Bronchial epithelial cell (primary cell): ENCODE data around the gene PATZ1. TPM values are rescaled to one million over a fixed set of nuclear protein-coding genes. Genes with fewer than 3 reads are reported as not detected.
A peak's percentile ranks its signal among the peaks of the same experiment; 100 is the strongest.
"Not testable (repeated sequence)": the region's sequence is repeated elsewhere in the genome, so short reads cannot be mapped to it uniquely, and the experiment has no call there.

Experiments used
- DNase-seq: peaks from one replicate; pipeline ENCODE4 v3.0.0-alpha.2; 2010; ENCODE audit warnings: low read depth
- FAIRE-seq: peaks from 2 replicates; lab custom pipeline; 2011; peaks lifted over from hg19 to GRCh38; lab: Jason Lieb, UNC
- H3K27me3 ChIP-seq: 2 replicates; pipeline ENCODE4 v1.5.1; 2011; ENCODE audit warnings: low read length; ENCODE audit not compliant: control insufficient read depth, insufficient read depth
- H3K36me3 ChIP-seq: 2 replicates; pipeline ENCODE4 v1.5.1; 2011; ENCODE audit warnings: low read length; ENCODE audit not compliant: control insufficient read depth, insufficient read depth
- H3K4me3 ChIP-seq: 2 replicates; pipeline ENCODE4 v1.5.1; 2011; ENCODE audit warnings: mild to moderate bottlenecking, low read depth, low read length, control low read depth
- total RNA-seq: library from RNA; depleted of rRNA; stranded (reverse); fragments of >200 nt; gene quantifications from 2 replicates; pipeline ENCODE4 v1.2.1, GENCODE V29; 2014
- TF ChIP-seq, protein P1 (sequence below): IDR thresholded peaks from 2 replicates; pipeline ENCODE4 v1.5.1; 2011; ENCODE audit warnings: mild to moderate bottlenecking, moderate library complexity, low read length, control low read depth, inconsistent platforms; ENCODE audit not compliant: insufficient read depth, severe bottlenecking

PATZ1 gene
- total RNA-seq, 1 donor from 2014 or later, result 5.3 TPM

DNA sequence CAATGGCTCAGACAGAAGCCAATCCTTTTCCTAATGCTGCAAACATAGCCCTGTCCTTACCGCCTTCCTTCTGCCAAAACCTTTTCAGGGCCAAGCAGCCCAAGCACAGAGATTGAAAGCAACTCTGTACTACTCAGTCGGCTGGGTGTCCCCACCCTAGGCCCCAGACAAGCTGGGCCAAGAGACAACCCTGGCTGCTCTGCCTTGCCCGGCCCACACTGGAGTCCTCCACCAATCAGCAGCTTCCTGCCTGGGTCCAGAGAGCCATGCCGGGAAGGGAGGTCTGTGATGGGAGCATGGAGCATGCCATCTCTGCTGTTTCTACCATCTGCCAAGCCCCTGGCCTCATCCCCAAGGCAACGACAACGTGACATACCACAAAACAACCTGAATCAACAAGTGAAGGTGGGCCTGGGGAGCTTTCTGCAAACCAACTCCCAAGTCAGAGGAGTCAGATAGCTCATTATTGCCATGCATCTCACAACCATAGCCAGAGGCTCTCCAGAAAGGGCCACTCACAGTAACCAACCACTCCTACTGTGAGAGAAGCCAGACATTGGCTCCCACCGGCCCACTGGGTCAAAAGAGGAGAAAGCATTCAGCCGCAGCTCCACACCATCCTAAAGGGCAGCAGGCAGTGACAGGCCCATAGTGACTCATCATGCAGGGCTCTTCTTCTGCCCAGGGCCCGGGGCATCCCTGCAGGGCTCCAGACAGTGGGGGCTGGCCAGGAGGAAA is 18.2 kb downstream of the PATZ1 start:
- Histone ChIP-seq H3K36me3 (peaks cover 1% of the 10 kb centered on the region), H3K27me3 (no peaks in the 10 kb centered on the region), H3K4me3 (no peak overlapping the region)
- DNase-seq, result peak; percentile 40
- TF ChIP-seq, protein P1, sequence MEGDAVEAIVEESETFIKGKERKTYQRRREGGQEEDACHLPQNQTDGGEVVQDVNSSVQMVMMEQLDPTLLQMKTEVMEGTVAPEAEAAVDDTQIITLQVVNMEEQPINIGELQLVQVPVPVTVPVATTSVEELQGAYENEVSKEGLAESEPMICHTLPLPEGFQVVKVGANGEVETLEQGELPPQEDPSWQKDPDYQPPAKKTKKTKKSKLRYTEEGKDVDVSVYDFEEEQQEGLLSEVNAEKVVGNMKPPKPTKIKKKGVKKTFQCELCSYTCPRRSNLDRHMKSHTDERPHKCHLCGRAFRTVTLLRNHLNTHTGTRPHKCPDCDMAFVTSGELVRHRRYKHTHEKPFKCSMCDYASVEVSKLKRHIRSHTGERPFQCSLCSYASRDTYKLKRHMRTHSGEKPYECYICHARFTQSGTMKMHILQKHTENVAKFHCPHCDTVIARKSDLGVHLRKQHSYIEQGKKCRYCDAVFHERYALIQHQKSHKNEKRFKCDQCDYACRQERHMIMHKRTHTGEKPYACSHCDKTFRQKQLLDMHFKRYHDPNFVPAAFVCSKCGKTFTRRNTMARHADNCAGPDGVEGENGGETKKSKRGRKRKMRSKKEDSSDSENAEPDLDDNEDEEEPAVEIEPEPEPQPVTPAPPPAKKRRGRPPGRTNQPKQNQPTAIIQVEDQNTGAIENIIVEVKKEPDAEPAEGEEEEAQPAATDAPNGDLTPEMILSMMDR, result no peak
- FAIRE-seq, result peak; percentile 13

DNA sequence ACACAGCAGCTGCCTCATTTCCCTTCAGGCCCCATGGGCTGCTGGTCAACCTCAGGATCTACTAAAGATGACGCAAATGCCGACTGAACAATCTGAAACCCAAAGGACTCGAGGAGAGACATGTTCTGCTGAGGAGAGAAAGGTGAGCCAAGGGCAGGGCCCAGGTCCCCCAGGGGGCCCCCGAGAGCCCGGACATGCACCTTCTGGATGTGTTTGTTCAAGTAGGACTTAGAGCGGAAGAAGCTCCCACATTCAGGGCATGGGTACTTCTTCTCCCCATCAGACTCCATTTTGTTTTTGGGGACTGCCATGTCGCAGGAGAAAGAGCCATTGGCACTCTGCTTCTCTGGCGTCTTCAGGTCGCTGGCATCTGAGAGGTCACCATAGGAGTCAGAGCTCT is 19.3 kb downstream of the PATZ1 start:
- H3K36me3 ChIP-seq, result peaks cover under 1% of the 10 kb centered on the region
- H3K27me3 ChIP-seq, result no peaks in the 10 kb centered on the region
- DNase-seq (no peak), FAIRE-seq (no peak)
- H3K4me3 ChIP-seq, result no peak overlapping the region
- TF ChIP-seq, protein P1, result no peak

- TF ChIP-seq, protein P1, result no peak
- no peak for FAIRE-seq
- DNase-seq, result no peak
These were observed 22.3 kb downstream of the PATZ1 start for GRCh38 chr22:31323578-31324550.

DNA sequence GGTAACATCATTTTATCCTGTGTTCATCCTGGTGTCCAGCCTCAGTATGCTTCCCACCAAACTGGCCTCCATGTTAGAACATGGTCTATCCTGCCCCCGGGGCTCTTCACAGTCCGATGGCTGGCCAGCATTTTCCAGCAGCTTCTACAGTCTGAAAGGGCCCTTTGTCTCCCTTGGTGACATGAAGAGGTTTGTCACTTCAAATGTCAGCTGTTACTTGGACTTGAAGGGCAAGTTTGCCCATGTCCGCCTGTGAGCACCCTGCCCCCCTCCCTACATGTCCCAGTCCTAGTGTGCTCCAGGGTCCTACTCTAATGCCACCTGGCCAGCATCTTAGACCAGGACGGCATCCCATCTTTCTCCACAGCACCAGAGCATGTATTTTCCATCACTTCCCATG is 24.7 kb downstream of the PATZ1 start:
- H3K4me3 ChIP-seq, result no peak overlapping the region
- FAIRE-seq, result no peak
- DNase-seq, result no peak

More at GRCh38 chr22:31323578-31324550, 22.3 kb downstream of the PATZ1 start:
- H3K27me3 ChIP-seq, result no peaks in the 10 kb centered on the region
- no peaks in the 10 kb centered on the region for H3K36me3 ChIP-seq
- no peak overlapping the region for H3K4me3 ChIP-seq

DNA sequence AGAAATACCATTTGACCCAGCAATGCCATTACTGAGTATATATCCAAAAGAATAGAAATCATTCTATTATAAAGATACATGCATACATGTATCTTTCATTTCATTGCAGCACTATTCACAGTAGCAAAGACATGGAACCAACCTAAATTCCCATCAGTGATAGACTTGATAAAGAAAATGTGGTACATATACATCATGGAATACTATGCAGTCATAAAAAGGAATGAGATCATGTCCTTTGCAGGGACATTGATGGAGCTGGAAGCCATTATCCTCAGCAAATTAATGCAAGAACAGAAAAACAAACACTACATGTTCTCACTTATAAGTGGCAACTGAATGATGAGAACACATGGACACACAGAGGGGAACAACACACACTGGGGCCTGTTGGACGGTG is 31.9 kb downstream of the PATZ1 start:
- FAIRE-seq, H3K36me3 ChIP-seq, H3K27me3 ChIP-seq, H3K4me3 ChIP-seq, DNase-seq: not testable (repeated sequence)

More for the DNA sequence above, 24.7 kb downstream of the PATZ1 start:
- Histone ChIP-seq H3K36me3 (no peaks in the 10 kb centered on the region), H3K27me3 (no peaks in the 10 kb centered on the region)
- TF ChIP-seq, protein P1, result no peak
